ENCODE measurements around the gene PPP1R1A.

PPP1R1A gene

GRCh38 chr12:54566792-54567191, 21.7 kb downstream of the PPP1R1A start:
- Histone ChIP-seq H3K79me2 (ENCODE audit: control insufficient read depth, low read length) (no peaks in the 10 kb centered on the region), H3K27ac (ENCODE audit: low read depth, low read length) (no peak overlapping the region), H3K36me3 (ENCODE audit: control insufficient read depth, low read length) (no peaks in the 10 kb centered on the region), H3K4me3 (ENCODE audit: low read length) (no peak overlapping the region), H3K4me2 (ENCODE audit: low read length) (no peak overlapping the region), H3K4me1 (ENCODE audit: control insufficient read depth, low read length) (no peaks in the 10 kb centered on the region), H3F3A (ENCODE audit: control insufficient read depth, insufficient read depth) (no peaks in the 10 kb centered on the region), H4K20me1 (ENCODE audit: control insufficient read depth, insufficient read depth, low read depth, low read length) (no peaks in the 10 kb centered on the region), H3K9me3 (ENCODE audit: control insufficient read depth, insufficient read depth, low read length) (no peaks in the 10 kb centered on the region), H3K9me2 (replicated peaks; ENCODE audit: control insufficient read depth, low read length) (no peaks in the 10 kb centered on the region), H3K27me3 (ENCODE audit: control insufficient read depth, low read length) (peaks cover 5% of the 10 kb centered on the region; the same call in 1 of the 2 replicates)
- TF ChIP-seq EZH2phosphoT487 (IDR thresholded peaks at IDR 0.05; ENCODE audit: borderline replicate concordance, low read length) (no peak), CTCF (IDR thresholded peaks at IDR 0.05; ENCODE audit: low read depth, low read length, poor library complexity, severe bottlenecking) (no peak)

- Histone ChIP-seq H3K9me3 (ENCODE audit: control insufficient read depth, insufficient read depth, low read length) (no peaks in the 10 kb centered on the region), H3K9me2 (replicated peaks; ENCODE audit: control insufficient read depth, low read length) (no peaks in the 10 kb centered on the region), H3K79me2 (ENCODE audit: control insufficient read depth, low read length) (no peaks in the 10 kb centered on the region), H3K36me3 (ENCODE audit: control insufficient read depth, low read length) (no peaks in the 10 kb centered on the region), H3K27me3 (ENCODE audit: control insufficient read depth, low read length) (peaks cover 5% of the 10 kb centered on the region; the same call in 1 of the 2 replicates), H3K27ac (ENCODE audit: low read depth, low read length) (no peak overlapping the region), H4K20me1 (ENCODE audit: control insufficient read depth, insufficient read depth, low read depth, low read length) (no peaks in the 10 kb centered on the region), H3K4me3 (ENCODE audit: low read length) (no peak overlapping the region), H3K4me2 (ENCODE audit: low read length) (no peak overlapping the region), H3K4me1 (ENCODE audit: control insufficient read depth, low read length) (peaks cover 4% of the 10 kb centered on the region), H3F3A (ENCODE audit: control insufficient read depth, insufficient read depth) (no peaks in the 10 kb centered on the region)
- TF ChIP-seq EZH2phosphoT487 (IDR thresholded peaks at IDR 0.05; ENCODE audit: borderline replicate concordance, low read length), result no peak
- TF ChIP-seq CTCF (IDR thresholded peaks at IDR 0.05; ENCODE audit: low read depth, low read length, poor library complexity, severe bottlenecking), result no peak
Measured at GRCh38 chr12:54565986-54566544, 22.4 kb downstream of the PPP1R1A start.

GRCh38 chr12:54565310-54565985, 23.0 kb downstream of the PPP1R1A start:
- Histone ChIP-seq H3F3A (ENCODE audit: control insufficient read depth, insufficient read depth) (no peaks in the 10 kb centered on the region), H3K79me2 (ENCODE audit: control insufficient read depth, low read length) (no peaks in the 10 kb centered on the region), H3K4me2 (ENCODE audit: low read length) (no peak overlapping the region), H3K27ac (ENCODE audit: low read depth, low read length) (no peak overlapping the region), H3K9me3 (ENCODE audit: control insufficient read depth, insufficient read depth, low read length) (no peaks in the 10 kb centered on the region), H3K4me3 (ENCODE audit: low read length) (no peak overlapping the region), H4K20me1 (ENCODE audit: control insufficient read depth, insufficient read depth, low read depth, low read length) (no peaks in the 10 kb centered on the region), H3K27me3 (ENCODE audit: control insufficient read depth, low read length) (peaks cover 3% of the 10 kb centered on the region; the same call in 1 of the 2 replicates), H3K4me1 (ENCODE audit: control insufficient read depth, low read length) (peaks cover 10% of the 10 kb centered on the region), H3K9me2 (replicated peaks; ENCODE audit: control insufficient read depth, low read length) (no peaks in the 10 kb centered on the region), H3K36me3 (ENCODE audit: control insufficient read depth, low read length) (no peaks in the 10 kb centered on the region)
- TF ChIP-seq EZH2phosphoT487 (IDR thresholded peaks at IDR 0.05; ENCODE audit: borderline replicate concordance, low read length) (no peak), CTCF (IDR thresholded peaks at IDR 0.05; ENCODE audit: low read depth, low read length, poor library complexity, severe bottlenecking) (no peak)
